ENCODE data around the gene DENND11. TPM values are rescaled to one million over a fixed set of nuclear protein-coding genes. Genes with fewer than 3 reads are reported as not detected.

DENND11 gene, protein sequence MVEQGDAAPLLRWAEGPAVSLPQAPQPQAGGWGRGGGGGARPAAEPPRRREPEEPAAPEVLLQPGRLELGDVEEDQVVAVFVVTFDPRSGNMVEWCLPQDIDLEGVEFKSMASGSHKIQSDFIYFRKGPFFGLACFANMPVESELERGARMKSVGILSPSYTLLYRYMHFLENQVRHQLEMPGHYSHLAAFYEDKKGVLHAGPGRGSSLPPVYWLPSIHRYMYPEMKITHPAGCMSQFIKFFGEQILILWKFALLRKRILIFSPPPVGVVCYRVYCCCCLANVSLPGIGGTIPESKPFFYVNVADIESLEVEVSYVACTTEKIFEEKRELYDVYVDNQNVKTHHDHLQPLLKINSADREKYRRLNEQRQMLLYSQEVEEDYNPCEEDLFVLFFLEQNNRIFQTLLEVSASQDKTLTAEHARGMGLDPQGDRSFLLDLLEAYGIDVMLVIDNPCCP
- total RNA-seq, result 10 to 100 TPM; 18.1 to 18.9 TPM

GRCh38 chr7:141702047-141702567 is at the start of gene DENND11:
Gene DENND11, minus strand, starts transcription at chr7:141702166. Its CDS starts 13 bp downstream, at chr7:141702153.
- Histone ChIP-seq H3K36me3 (no peaks in the 10 kb centered on the region), H3K27ac (peak within 1 kb of the TSS; percentile 82 to 88), H3K4me3 (peak within 1 kb of the TSS; percentile 86 to 90), H3K9me3 (no peaks in the 10 kb centered on the region), H3K4me1 (replicated peaks) (no peaks in the 10 kb centered on the region), H3K27me3 (replicated peaks; ENCODE audit: insufficient read depth) (no peaks in the 10 kb centered on the region)
- TF ChIP-seq, protein P1, sequence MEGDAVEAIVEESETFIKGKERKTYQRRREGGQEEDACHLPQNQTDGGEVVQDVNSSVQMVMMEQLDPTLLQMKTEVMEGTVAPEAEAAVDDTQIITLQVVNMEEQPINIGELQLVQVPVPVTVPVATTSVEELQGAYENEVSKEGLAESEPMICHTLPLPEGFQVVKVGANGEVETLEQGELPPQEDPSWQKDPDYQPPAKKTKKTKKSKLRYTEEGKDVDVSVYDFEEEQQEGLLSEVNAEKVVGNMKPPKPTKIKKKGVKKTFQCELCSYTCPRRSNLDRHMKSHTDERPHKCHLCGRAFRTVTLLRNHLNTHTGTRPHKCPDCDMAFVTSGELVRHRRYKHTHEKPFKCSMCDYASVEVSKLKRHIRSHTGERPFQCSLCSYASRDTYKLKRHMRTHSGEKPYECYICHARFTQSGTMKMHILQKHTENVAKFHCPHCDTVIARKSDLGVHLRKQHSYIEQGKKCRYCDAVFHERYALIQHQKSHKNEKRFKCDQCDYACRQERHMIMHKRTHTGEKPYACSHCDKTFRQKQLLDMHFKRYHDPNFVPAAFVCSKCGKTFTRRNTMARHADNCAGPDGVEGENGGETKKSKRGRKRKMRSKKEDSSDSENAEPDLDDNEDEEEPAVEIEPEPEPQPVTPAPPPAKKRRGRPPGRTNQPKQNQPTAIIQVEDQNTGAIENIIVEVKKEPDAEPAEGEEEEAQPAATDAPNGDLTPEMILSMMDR (IDR thresholded peaks at IDR 0.05), result no peak
- TF ChIP-seq POLR2A (IDR thresholded peaks at IDR 0.05) (no peak), POLR2AphosphoS5 (IDR thresholded peaks at IDR 0.05) (no peak)
- peak; percentile 26 for DNase-seq (ENCODE audit: low spot score)
- intact Hi-C loops (cut with DNase I), result no loop called here
- WGBS, result under 1% methylated on average over 19 of the region's 62 CpGs

- DNase-seq (ENCODE audit: low spot score), result no peak
- Histone ChIP-seq H3K4me1 (replicated peaks) (no peaks in the 10 kb centered on the region), H3K4me3 (no peak overlapping the region), H3K27me3 (replicated peaks; ENCODE audit: insufficient read depth) (no peaks in the 10 kb centered on the region), H3K9me3 (no peaks in the 10 kb centered on the region), H3K27ac (no peak overlapping the region), H3K36me3 (peaks cover 16 to 22% of the 10 kb centered on the region in 2 donors)
- WGBS, result 89% methylated on average over 2 of the region's 2 CpGs
- no peak for TF ChIP-seq POLR2A (IDR thresholded peaks at IDR 0.05)
- TF ChIP-seq POLR2AphosphoS5 (IDR thresholded peaks at IDR 0.05), result no peak
- TF ChIP-seq, protein P1 (IDR thresholded peaks at IDR 0.05), result no peak
- intact Hi-C loops (cut with DNase I), result no loop called here
These were observed 46.4 kb upstream of the DENND11 start for GRCh38 chr7:141748396-141748795.

DNA sequence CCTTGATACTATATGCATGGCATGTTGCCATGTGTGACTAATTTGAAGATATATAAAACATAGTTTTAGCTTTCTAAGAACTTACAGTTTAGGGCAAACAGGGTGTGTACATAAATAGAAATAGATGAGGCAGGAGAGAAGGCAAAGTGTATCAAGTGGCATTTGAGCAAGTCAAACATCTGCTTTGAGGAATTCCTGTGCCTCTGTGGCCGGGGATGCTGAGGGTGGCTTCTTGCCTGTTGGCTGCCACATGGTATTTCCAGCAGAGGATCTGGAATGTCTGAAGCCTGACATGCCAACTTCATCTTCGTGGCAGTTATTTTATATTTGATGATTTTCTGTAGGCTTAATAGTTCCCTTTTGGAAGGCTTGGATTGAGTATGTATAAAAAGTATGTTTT is 42.2 kb upstream of the DENND11 start:
- no peaks in the 10 kb centered on the region for H3K27me3 ChIP-seq (replicated peaks; ENCODE audit: insufficient read depth)
- TF ChIP-seq POLR2A (IDR thresholded peaks at IDR 0.05) (no peak), POLR2AphosphoS5 (IDR thresholded peaks at IDR 0.05) (no peak)
- TF ChIP-seq, protein P1 (IDR thresholded peaks at IDR 0.05), result no peak
- H3K9me3 ChIP-seq, result no peaks in the 10 kb centered on the region
- 90% methylated on average over 2 of the region's 2 CpGs for WGBS
- peaks cover 5% of the 10 kb centered on the region for H3K4me1 ChIP-seq (replicated peaks)
- DNase-seq (ENCODE audit: low spot score), result no peak
- H3K4me3 ChIP-seq, result no peak overlapping the region
- H3K27ac ChIP-seq, result no peak overlapping the region
- intact Hi-C loops (cut with DNase I), result no loop called here
- peaks cover 0 to 9% of the 10 kb centered on the region in 2 donors for H3K36me3 ChIP-seq

DNA sequence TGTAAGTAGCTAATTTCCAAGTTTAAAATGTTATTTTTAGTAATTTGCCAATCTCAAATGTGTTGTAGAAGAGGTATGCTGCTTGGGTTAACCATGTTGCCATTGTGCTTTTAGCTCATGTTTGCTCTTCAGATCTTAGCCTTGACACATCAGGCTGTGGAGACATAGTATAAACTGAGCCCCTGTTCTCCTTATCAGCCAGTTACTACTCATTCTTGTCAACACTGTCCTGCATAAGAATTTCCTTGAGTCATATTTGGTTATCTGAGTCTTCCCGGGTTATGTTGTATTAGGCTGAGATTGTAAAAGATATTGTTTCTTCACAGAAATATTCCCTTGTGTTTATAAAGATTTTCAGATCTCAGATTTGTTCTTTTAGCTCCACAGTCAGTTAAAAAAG is 40.3 kb upstream of the DENND11 start:
- Histone ChIP-seq H3K27me3 (replicated peaks; ENCODE audit: insufficient read depth) (no peaks in the 10 kb centered on the region), H3K9me3 (no peaks in the 10 kb centered on the region), H3K27ac (no peak overlapping the region), H3K36me3 (peaks cover 0 to 9% of the 10 kb centered on the region in 2 donors), H3K4me1 (replicated peaks) (peaks cover 9% of the 10 kb centered on the region), H3K4me3 (no peak overlapping the region)
- DNase-seq (ENCODE audit: low spot score), result no peak
- intact Hi-C loops (cut with DNase I), result no loop called here
- TF ChIP-seq POLR2A (IDR thresholded peaks at IDR 0.05) (no peak), POLR2AphosphoS5 (IDR thresholded peaks at IDR 0.05) (no peak)
- TF ChIP-seq, protein P1 (IDR thresholded peaks at IDR 0.05), result no peak
- WGBS, result 86% methylated on average over 1 of the region's 1 CpG
